Activated CD8-positive, alpha-beta T cell treated with anti-CD3 and anti-CD28 coated beads for 36 hours (primary cell): Measurements from ENCODE around the gene MEGF11. TPM values are rescaled to one million over a fixed set of nuclear protein-coding genes. Genes with fewer than 3 reads are reported as not detected.

Source experiments
- ATAC-seq: fragments of 200-7000 bp; cut with Tn5 transposase; one replicate; pipeline ENCODE4 v1.10.0; 2021; ENCODE audit warnings: mild to moderate bottlenecking, moderate library complexity
- CTCF ChIA-PET: fragments of 350-600 bp; sonication (Branson Sonifier 250); formaldehyde crosslinking; loops from one replicate; lab custom pipeline; 2021; ENCODE audit warnings: antibody characterized with exemption; lab: Charles Lee
- POLR2A ChIA-PET: fragments of 350-600 bp; sonication (Branson Sonifier 250); formaldehyde crosslinking; loops from one replicate; lab custom pipeline; 2021; ENCODE audit warnings: antibody characterized with exemption; lab: Charles Lee
- DNase-seq: peaks from one replicate; pipeline ENCODE4 v3.0.0-alpha.2; 2020
- H3K27ac Mint-ChIP-seq: one replicate; pipeline ENCODE4 v1.8.0; 2021; ENCODE audit warnings: mild to moderate bottlenecking, mixed read lengths
- H3K27me3 Mint-ChIP-seq: one replicate; pipeline ENCODE4 v1.8.0; 2021; ENCODE audit warnings: mixed read lengths
- H3K36me3 Mint-ChIP-seq: one replicate; pipeline ENCODE4 v1.8.0; 2021; ENCODE audit warnings: low read depth, mixed read lengths
- H3K4me1 Mint-ChIP-seq: one replicate; pipeline ENCODE4 v1.8.0; 2021; ENCODE audit warnings: low read depth, mixed read lengths
- H3K4me3 Mint-ChIP-seq: one replicate; pipeline ENCODE4 v1.8.0; 2021; ENCODE audit warnings: mild to moderate bottlenecking, moderate library complexity, mixed read lengths
- H3K9me3 Mint-ChIP-seq: one replicate; pipeline ENCODE4 v1.8.0; 2021; ENCODE audit warnings: mixed read lengths
- intact Hi-C: fragments of 100-400 bp; cut with micrococcal nuclease; formaldehyde crosslinking; loops from one replicate; pipeline ENCODE4 v1.10.0; 2022
- total RNA-seq, 2 experiments: library from RNA; stranded (reverse); gene quantifications; one replicate each; pipeline ENCODE4 v1.2.3, GENCODE V29; 2021
- TF ChIP-seq, protein P1 (sequence below): fragments of 200-600 bp; IDR thresholded peaks from one replicate; pipeline ENCODE4 v1.8.0; 2022; ENCODE audit warnings: antibody characterized with exemption, mild to moderate bottlenecking

The MEGF11 gene
- total RNA-seq, 2 experiments from 2014 or later, result not detected

DNA sequence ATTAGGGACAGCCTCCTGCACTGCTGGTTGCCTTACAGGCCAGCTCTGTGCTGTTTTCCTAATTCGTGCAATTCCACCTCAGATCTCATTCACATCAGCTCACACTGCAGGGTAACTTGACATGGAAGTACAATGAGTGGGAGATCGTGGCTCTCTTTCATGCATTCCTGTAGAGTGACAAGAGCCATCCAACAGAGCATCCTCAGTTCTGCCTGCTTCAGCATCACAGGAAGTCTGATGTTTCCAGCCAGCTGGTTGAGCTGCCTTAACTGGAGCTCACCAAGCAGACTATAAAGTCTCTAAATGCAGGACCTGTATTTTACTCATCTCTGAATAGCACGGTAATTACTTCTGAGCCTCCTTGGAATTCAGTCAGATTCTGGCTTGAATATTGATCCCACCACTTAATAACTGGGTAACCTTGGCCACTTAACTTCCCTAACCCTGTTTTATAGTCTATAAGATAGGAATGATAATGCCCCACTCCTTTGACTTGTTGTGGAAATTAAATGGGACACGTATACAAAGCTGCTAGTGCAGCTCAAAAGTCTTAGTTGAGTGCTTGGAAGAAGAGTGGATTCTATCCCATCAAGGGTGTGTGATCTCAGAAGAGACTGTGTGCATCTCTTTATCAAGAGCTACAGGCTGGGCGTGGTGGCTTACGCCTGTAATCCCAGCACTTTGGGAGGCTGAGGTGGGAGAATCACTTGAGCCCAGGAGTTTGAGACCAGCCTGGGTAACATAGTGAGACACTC, 38.4 kb upstream of the MEGF11 start:
- TF ChIP-seq, protein P1, sequence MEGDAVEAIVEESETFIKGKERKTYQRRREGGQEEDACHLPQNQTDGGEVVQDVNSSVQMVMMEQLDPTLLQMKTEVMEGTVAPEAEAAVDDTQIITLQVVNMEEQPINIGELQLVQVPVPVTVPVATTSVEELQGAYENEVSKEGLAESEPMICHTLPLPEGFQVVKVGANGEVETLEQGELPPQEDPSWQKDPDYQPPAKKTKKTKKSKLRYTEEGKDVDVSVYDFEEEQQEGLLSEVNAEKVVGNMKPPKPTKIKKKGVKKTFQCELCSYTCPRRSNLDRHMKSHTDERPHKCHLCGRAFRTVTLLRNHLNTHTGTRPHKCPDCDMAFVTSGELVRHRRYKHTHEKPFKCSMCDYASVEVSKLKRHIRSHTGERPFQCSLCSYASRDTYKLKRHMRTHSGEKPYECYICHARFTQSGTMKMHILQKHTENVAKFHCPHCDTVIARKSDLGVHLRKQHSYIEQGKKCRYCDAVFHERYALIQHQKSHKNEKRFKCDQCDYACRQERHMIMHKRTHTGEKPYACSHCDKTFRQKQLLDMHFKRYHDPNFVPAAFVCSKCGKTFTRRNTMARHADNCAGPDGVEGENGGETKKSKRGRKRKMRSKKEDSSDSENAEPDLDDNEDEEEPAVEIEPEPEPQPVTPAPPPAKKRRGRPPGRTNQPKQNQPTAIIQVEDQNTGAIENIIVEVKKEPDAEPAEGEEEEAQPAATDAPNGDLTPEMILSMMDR, result no peak
- Mint-ChIP-seq H3K27me3 (no peaks in the 10 kb centered on the region), H3K27ac (peak overlapping the region; percentile 86), H3K9me3 (no peaks in the 10 kb centered on the region), H3K4me1 (peaks cover 42% of the 10 kb centered on the region), H3K4me3 (peak overlapping the region; percentile 79), H3K36me3 (peaks cover 12% of the 10 kb centered on the region)
- POLR2A ChIA-PET, result interaction anchor here (0.6 to 0.7 kb wide), 3 partner anchors 30 to 206 kb away, joined by 3 to 4 read pairs (median 3); partner anchors contain the start of gene SNAPC5
- intact Hi-C loops, result loop anchor here (5.0 kb wide), 1 partner anchor 205 kb away; the partner anchor contains the start of gene SNAPC5
- CTCF ChIA-PET, result interaction anchor here (0.6 to 1.5 kb wide), 4 partner anchors 42 to 974 kb away, joined by 3 read pairs; partner anchors contain the start of gene TIPIN
- peak; percentile 9 for DNase-seq
- no peak for ATAC-seq

DNA sequence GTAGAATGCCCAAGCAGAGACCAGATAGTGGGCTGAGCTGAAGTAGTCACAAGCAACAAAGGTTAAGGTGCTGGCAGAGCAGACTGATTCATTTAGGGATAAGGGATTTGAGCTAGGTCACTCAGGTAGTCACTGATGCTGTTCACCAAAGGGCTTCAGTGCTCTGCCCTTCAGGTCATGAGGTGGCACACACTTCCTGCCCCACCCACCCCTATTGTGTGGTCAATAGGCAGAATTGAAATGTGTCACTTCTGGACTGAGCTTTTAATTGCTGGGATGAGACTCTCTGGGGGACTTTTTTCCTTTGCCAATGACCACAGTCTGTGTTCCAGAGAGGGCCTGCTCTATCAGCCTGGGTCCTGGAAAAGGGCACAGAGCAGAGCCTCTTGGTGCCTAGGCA, 37.0 kb upstream of the MEGF11 start:
- intact Hi-C loops, result loop anchor here (5.0 kb wide), 1 partner anchor 207 kb away; the partner anchor contains the start of gene SNAPC5
- peak; percentile 8 for ATAC-seq
- Mint-ChIP-seq H3K9me3 (no peaks in the 10 kb centered on the region), H3K27me3 (no peaks in the 10 kb centered on the region), H3K27ac (no peak overlapping the region), H3K4me3 (no peak overlapping the region), H3K36me3 (peaks cover 10% of the 10 kb centered on the region), H3K4me1 (peaks cover 33% of the 10 kb centered on the region)
- CTCF ChIA-PET, result interaction anchor here (0.9 kb wide), 2 partner anchors 8 to 209 kb away, joined by 3 read pairs; no protein-coding TSS in a partner anchor
- DNase-seq, result peak; percentile 38
- POLR2A ChIA-PET, result interaction anchor here (1.0 kb wide), 1 partner anchor 13 kb away, joined by 5 read pairs; no protein-coding TSS in a partner anchor
- TF ChIP-seq, protein P1, result no peak

DNA sequence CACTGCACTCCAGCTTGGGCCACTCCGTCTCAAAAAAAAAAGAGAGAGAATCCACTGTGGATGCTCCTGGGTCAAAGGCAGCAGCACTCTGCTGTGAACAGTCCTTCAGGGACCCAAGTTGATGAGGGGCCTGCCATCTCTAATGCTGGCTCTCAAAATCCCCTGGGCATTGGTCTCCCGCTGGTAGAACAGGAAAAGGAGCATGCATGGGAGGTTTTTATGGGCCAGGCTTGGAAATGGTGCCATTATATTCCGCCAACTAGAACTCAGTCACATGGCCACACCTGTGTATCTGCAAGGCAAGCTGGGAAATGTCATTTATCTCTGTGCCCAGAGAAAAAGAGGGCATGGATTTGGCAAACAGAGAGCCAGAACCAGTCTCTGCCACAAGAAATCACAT, 36.5 kb upstream of the MEGF11 start:
- ChIA-PET CTCF (no interaction called here), POLR2A (interaction anchor here (1.0 to 1.5 kb wide), 2 partner anchors 13 to 214 kb away, joined by 3 to 5 read pairs; no protein-coding TSS in a partner anchor)
- ATAC-seq, result no peak
- peaks cover 28% of the 10 kb centered on the region for H3K4me1 Mint-ChIP-seq
- TF ChIP-seq, protein P1, result no peak
- no peaks in the 10 kb centered on the region for H3K27me3 Mint-ChIP-seq
- H3K36me3 Mint-ChIP-seq, result peaks cover 8% of the 10 kb centered on the region
- H3K27ac Mint-ChIP-seq, result no peak overlapping the region
- intact Hi-C loops, result loop anchor here (5.0 kb wide), 1 partner anchor 207 kb away; the partner anchor contains the start of gene SNAPC5
- no peaks in the 10 kb centered on the region for H3K9me3 Mint-ChIP-seq
- DNase-seq, result no peak
- H3K4me3 Mint-ChIP-seq, result no peak overlapping the region

DNA sequence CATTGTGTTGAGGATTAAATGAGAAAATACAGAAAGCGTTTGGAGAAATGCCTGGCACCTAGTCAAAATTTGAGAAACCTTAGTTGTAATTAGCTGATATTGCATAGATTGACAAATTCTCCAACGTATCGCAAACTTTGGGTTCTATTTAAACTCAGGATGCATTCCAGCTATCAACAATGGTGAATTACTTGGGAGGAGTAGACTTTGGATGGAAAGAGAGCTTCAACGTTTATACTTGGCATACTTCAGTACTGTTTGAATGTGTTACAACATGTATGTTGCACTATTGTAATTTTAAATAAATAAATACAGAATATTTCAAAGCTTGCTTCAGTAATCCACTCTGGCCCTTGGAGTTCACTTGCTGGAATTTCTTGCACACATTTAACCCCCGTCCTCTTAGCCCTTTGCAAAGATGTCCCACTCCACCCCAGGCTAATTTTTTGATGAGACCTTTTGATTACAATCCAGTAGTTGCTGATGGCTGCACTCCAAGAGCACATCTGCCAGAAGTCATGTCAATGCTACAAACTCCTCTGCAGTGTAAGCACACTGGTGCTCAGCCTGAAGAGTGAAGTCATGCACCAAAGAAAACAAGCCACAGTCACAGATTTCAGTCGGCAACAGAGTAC, 35.1 kb upstream of the MEGF11 start:
- Mint-ChIP-seq H3K9me3 (no peaks in the 10 kb centered on the region), H3K4me1 (peaks cover 21% of the 10 kb centered on the region), H3K36me3 (no peaks in the 10 kb centered on the region), H3K4me3 (no peak overlapping the region), H3K27me3 (no peaks in the 10 kb centered on the region), H3K27ac (no peak overlapping the region)
- POLR2A ChIA-PET, result interaction anchor here (1.5 kb wide), 1 partner anchor 215 kb away, joined by 3 read pairs; no protein-coding TSS in a partner anchor
- CTCF ChIA-PET, result interaction anchor here (0.9 to 2.2 kb wide), 12 partner anchors 9 to 693 kb away, joined by 3 to 7 read pairs (median 4); no protein-coding TSS in a partner anchor
- DNase-seq (no peak), ATAC-seq (no peak)
- TF ChIP-seq, protein P1, result no peak
- intact Hi-C loops, result no loop called here
